ENCODE results near the gene AKT2. TPM values are rescaled to one million over a fixed set of nuclear protein-coding genes. Genes with fewer than 3 reads are reported as not detected.

Gene AKT2
- total RNA-seq, 1 donor from 2014 or later: 85.1 TPM

DNA sequence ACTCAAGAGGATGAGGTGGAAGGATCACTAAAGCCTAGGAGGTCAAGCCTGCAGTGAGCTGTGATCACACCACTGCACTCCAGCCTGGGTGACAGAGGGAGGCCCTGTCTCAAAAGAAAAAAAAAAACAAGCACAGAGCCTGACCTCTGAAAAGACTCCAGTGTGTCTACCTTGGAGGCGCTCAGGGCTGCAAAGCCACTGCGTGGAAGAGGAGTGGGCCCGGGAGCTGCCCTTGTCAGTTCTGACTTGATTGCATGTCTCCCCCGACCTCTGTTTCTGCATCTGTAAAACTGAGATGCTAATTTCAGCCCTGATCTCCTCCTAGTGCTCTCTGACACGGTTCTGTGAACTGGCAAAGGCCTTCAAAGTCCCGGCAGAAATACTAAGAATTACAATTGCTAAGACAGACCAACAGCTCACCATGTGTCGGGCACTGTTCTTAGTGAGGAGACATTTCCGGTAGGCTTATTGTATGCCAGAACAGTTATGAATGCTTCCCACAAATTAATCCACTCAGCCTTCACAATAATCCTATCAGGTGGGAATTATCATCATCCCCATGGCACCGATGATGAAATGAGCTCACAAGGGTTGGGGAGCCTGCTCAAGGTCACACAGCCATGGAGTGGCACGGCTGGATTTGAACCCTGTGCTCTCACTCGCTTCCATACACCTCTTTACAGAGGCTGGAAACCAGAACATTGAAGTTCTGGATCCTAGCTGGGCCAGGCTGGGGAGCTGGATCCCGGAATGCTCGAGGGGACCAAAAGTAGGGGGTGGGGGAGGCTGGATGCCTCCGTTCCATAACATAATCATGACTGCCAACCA, 3.5 kb downstream of the AKT2 start:
- H3K4me1 Mint-ChIP-seq: peaks cover 52% of the 10 kb centered on the region
- peaks cover 2% of the 10 kb centered on the region for H3K9me3 Mint-ChIP-seq
- H3K4me1 ChIP-seq: peaks cover 10% of the 10 kb centered on the region
- peak overlapping the region; percentile 27 for H3K9ac ChIP-seq
- peaks cover 15% of the 10 kb centered on the region for H3K27me3 Mint-ChIP-seq (ENCODE audit: insufficient read depth, low read depth)
- peak overlapping the region; percentile 59 for H3K4me3 Mint-ChIP-seq
- H3K36me3 ChIP-seq: no peaks in the 10 kb centered on the region
- no peak overlapping the region for H3K4me3 ChIP-seq
- TF ChIP-seq CTCF (IDR thresholded peaks at IDR 0.05): no peak
- no peak for TF ChIP-seq EZH2phosphoT487 (IDR thresholded peaks at IDR 0.05)
- TF ChIP-seq EZH2 (IDR thresholded peaks at IDR 0.05): no peak
- DNase-seq (ENCODE audit: low spot score): no peak
- no peak overlapping the region for H3K4me2 ChIP-seq
- H3K27ac Mint-ChIP-seq: no peak overlapping the region
- H3F3A ChIP-seq (ENCODE audit: low read depth): peaks cover 22% of the 10 kb centered on the region
- H3K9me3 ChIP-seq (ENCODE audit: low read depth): no peaks in the 10 kb centered on the region
- peaks cover 80% of the 10 kb centered on the region for H3K79me2 ChIP-seq (ENCODE audit: low read depth)
- peaks cover 54% of the 10 kb centered on the region for H4K20me1 ChIP-seq (ENCODE audit: low read depth)
- H2AFZ ChIP-seq (replicated peaks): no peak overlapping the region
- no peaks in the 10 kb centered on the region for H3K36me3 Mint-ChIP-seq
- H3K27ac ChIP-seq: no peak overlapping the region
- H3K27me3 ChIP-seq: no peaks in the 10 kb centered on the region

DNA sequence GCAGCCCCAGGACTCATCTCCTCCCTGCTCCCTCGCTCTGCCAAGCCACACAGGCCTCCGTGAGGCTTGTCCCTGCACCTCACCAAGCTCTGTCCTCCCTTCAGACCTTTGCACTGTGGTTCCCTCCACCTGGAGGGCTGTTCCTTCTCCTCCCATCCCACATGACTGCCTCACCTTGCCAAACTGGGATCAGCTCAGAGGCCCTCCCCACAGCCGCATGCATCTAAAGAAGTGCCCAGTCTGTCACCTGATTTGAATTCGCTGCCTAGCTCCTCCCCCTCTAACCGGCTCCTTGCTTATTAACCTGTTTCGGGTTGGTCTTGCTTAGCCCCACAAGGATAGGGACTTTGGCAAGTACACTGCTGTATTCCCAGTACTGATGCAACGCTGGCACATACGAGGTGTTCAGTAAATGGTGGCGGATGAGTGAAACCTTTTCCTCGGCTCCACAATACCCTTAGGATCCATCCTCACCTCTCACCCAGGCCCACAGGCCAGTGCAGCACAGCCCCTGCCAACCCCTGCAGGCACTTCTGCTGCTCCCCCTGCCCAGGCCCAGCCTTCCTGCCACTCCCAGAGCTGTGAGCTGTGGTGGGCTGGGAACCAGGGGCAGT, 4.4 kb downstream of the AKT2 start:
- DNase-seq (ENCODE audit: low spot score): no peak
- Histone ChIP-seq H3K9ac (peak overlapping the region; percentile 37), H3K4me1 (peaks cover 7% of the 10 kb centered on the region), H3F3A (ENCODE audit: low read depth) (peaks cover 13% of the 10 kb centered on the region), H3K9me3 (ENCODE audit: low read depth) (no peaks in the 10 kb centered on the region), H3K27ac (no peak overlapping the region), H3K36me3 (no peaks in the 10 kb centered on the region), H3K4me3 (no peak overlapping the region), H3K79me2 (ENCODE audit: low read depth) (peaks cover 89% of the 10 kb centered on the region), H4K20me1 (ENCODE audit: low read depth) (peaks cover 56% of the 10 kb centered on the region), H2AFZ (replicated peaks) (no peak overlapping the region), H3K27me3 (no peaks in the 10 kb centered on the region), H3K4me2 (no peak overlapping the region)
- TF ChIP-seq EZH2 (IDR thresholded peaks at IDR 0.05): no peak
- TF ChIP-seq CTCF (IDR thresholded peaks at IDR 0.05): no peak
- no peak for TF ChIP-seq EZH2phosphoT487 (IDR thresholded peaks at IDR 0.05)
- H3K9me3 Mint-ChIP-seq: peaks cover 2% of the 10 kb centered on the region
- H3K4me1 Mint-ChIP-seq: peaks cover 44% of the 10 kb centered on the region
- H3K27ac Mint-ChIP-seq: peak overlapping the region; percentile 90
- peaks cover 14% of the 10 kb centered on the region for H3K27me3 Mint-ChIP-seq (ENCODE audit: insufficient read depth, low read depth)
- no peaks in the 10 kb centered on the region for H3K36me3 Mint-ChIP-seq
- H3K4me3 Mint-ChIP-seq: peak overlapping the region; percentile 24

DNA sequence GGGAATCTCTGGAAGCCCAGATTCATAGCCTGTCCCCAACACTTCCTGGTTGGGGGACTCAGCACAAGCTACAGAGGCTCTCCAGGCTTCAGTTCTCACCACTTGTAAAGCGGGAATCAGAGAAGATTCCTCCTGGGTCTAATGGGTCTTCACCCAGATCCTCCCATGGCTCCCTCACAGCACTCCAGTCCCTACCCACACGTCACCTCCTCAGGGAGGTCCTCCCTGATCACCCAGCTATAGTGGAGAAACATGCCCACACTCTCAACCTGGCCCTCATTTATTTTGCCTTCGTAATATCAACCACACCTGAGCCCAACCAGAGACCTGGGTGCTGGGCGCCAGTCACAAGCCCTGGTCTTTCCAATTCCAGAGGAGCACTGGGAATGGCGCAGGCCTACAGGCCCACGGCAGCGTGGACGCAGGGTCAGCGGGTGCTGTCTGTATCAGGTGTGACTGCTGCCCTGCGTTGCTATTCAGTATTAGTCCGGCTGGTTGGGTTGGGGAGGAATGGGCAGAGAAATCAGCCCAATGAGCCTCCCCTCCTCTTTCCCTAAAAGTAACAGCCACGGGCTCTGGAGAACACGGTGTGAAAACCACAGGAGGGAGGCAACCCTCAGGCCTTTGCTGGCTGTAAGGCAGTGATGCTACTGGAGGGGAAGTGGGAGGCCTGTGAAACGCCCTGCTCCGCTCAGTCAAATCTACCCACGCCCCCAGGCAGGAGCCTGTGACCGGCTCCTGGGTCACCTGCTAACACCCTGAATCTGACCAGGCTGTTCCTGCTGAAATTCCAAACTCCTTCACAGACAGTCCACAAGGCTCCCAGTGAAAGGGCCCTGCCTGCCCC, 5.2 kb downstream of the AKT2 start:
- Mint-ChIP-seq H3K36me3 (no peaks in the 10 kb centered on the region), H3K27ac (peak overlapping the region; percentile 90), H3K4me3 (no peak overlapping the region), H3K4me1 (peaks cover 44% of the 10 kb centered on the region), H3K27me3 (ENCODE audit: insufficient read depth, low read depth) (peaks cover 9% of the 10 kb centered on the region), H3K9me3 (no peaks in the 10 kb centered on the region)
- Histone ChIP-seq H3K9ac (peak overlapping the region; percentile 37), H3K4me1 (peaks cover 11% of the 10 kb centered on the region), H3K9me3 (ENCODE audit: low read depth) (no peaks in the 10 kb centered on the region), H2AFZ (replicated peaks) (no peak overlapping the region), H3F3A (ENCODE audit: low read depth) (peaks cover 9% of the 10 kb centered on the region), H4K20me1 (ENCODE audit: low read depth) (peaks cover 61% of the 10 kb centered on the region), H3K27me3 (no peaks in the 10 kb centered on the region), H3K79me2 (ENCODE audit: low read depth) (peaks cover 95% of the 10 kb centered on the region), H3K4me2 (no peak overlapping the region), H3K4me3 (no peak overlapping the region), H3K36me3 (no peaks in the 10 kb centered on the region), H3K27ac (no peak overlapping the region)
- DNase-seq (ENCODE audit: low spot score): no peak
- no peak for TF ChIP-seq EZH2 (IDR thresholded peaks at IDR 0.05)
- TF ChIP-seq CTCF (IDR thresholded peaks at IDR 0.05): no peak
- TF ChIP-seq EZH2phosphoT487 (IDR thresholded peaks at IDR 0.05): no peak
